Measurements from ENCODE around the gene KSR1.

Gene KSR1

DNA sequence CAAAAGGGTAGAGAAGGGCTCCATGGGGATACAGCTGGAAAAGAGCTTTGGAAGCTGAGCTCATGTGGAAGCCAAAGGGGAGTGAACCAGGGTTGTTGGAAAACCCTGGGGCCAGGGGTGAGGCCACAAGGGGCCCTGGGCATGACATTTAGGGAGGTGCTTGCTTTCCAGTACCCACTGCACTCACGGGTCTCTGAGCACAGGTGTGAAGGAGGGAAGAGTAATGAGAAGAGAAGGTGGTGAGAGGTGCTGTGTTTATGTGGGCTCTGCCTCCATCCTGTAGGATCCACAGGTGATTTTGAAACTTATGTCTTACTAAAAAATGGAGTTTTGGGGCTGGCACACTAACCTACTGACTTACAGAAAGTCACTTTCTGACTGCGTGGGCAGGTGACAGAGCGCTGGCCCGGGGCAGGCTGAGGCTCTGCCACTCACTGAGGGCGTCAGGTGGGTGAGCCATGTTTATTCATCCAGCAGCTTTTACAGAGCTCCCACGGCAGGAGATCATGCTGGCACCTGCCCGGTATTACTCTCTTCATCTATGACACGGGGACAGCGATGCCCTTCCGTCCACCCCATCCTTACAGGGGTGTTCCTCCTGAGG, 18.9 kb downstream of the KSR1 start:
- DNase-seq (ENCODE audit: low read depth), result no peak

DNA sequence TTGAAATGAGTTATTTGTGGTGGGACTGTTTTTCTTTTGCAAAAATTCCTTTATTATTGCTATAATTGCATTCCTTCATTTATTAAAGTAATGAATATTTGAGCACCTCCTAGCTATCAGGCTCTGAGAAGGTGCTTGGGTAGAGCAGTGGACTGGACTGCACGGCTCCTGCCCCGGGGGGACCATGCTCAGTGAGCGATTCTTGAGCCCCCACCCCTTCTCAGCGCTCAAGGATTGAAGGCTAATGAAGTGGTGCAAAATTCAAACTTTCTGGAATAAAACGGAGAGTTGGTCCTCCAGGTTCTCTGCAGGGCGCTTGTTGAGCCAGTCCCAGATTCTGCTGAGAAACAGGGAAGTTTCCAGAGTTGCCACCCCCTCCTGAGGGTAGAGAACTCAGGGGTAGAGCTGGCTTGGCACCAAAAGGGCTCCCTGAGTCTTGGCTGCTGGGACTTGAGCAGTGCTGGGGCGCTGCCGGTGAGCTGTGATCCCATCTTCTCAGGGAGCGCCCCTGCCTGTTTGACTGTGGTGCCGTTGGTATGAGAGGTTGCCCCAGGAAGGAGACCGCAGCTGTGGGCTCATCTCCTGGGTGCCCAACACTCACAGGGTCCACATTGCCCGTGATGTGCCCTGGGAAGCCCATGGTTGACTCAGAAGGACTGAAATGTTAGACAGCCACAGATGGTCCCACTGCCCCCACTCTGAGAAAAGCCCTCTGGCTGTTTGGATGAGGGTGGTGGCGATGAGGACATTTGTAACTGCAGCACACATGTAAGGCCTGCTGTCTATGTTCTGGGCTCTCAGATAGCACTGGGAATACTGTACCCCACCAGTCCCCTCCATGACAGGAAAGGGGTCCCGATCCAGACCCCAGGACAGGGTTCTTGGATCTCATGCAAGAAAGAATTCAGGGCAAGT, 20.0 kb downstream of the KSR1 start:
- no peak for DNase-seq (ENCODE audit: low read depth)

GRCh38 chr17:27477050-27477888, 21.0 kb downstream of the KSR1 start:
- no peak for DNase-seq (ENCODE audit: low read depth)

DNA sequence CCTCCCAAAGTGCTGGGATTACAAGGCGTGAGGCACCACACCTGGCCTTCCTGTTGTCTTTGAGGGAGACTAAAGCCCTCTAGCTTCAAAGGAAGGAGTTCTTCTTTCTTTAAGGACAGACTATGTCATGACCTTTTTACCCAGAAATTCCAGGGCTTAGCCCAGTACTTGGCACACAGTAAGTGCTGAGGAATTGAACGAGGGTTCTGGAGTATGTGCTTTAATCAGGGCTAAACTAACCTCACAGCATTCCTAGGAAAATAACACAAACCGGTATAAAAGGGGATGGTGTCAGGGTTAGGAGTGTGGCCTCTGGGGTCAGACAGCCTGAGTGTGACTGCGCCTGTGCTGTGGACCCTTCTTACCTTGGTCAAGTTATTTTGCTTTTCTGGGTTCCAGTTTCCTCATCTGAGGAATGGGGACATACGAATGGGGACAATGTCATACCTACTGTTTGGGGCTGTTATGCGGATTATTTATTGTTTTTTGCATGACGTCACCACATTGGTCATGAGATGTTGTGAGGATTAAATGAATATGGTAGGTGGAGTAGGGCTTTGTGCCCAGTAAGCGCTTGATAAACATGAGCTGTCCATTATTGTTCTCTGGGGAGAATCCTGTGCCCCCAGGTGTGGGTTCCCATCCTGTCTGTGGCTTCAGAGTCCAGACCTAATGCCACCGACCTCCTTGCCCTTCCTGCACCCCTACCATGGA, 21.9 kb downstream of the KSR1 start:
- DNase-seq (ENCODE audit: low read depth), result no peak

GRCh38 chr17:27478901-27479538, 22.8 kb downstream of the KSR1 start:
- DNase-seq (ENCODE audit: low read depth), result no peak

DNA sequence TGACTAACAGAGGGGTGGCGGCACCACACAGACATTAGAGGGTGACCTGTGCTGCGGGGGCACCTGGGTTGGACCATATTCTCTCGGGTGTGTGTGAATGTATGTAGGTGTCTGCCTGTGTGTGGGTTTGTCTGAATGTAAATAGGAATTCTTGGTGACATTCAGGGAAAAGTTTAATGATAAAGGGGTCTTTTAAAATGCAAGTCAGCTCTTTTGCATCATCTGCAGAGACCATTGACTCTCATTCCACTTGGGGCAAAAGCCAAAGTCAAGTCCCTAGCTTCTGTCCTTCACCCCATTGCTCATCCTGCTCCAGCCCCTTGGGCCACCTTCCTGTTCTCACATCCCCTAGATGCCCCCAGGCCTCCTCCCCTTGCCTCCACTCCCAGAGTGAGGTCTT, 23.6 kb downstream of the KSR1 start:
- no peak for DNase-seq (ENCODE audit: low read depth)

DNA sequence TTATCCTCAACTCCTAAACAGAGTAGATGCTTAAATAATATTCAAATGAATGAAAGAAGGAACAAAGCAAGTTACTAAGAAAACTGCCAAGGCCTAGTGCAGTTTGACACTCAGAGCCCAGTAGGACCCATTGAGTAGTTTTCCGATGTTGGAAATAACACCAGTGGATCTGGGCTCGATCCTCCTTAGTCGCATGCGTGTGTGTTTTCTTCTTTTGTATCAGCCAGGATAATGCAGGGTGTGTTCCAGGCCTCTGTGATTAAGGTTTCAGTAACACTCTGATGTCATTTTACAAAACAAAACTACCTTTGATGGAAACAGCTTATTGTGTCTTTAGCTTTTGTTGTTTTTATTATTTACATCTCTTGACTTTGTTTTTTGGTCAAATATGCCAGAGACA, 24.5 kb downstream of the KSR1 start:
- DNase-seq (ENCODE audit: low read depth), result no peak

DNA sequence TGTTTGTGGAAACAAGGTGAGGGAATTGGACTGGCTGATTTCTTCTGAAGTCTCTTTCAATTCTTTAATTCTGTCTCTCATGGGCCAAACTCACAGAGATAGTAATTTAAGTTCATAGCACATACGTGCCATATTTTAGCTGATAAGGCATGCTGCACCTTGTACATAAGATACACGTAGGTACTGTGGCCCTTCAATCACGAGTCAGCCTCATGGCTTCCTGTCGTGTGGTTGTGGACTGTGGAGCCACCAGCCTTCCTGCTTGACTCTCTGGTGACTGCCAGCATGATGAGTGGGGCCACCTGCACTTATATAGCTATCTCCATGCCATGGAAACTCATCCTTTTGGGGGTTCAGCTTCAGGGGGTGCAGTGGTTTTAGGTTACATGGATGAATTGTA, 25.1 kb downstream of the KSR1 start:
- DNase-seq (ENCODE audit: low read depth), result no peak

DNA sequence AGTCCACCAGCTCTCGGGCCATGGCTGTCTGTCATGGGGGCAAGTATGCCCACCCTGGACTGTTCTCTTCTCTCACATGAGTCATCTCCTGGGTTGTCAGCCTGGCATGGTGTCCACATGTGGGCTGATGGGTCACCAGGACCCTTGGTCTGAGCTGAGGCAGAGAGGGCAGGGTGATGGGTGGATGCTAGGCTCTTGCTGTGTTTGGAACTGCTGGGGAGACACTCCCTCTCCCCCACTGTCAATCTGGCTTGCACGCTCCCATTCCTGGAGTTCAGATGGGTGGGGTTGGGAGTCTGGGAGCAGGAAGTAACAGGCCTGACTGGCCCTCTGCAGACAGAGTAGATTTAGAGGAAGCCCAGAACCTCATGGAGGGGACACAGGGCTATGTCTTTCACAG, 28.9 kb downstream of the KSR1 start:
- DNase-seq (ENCODE audit: low read depth), result no peak

DNA sequence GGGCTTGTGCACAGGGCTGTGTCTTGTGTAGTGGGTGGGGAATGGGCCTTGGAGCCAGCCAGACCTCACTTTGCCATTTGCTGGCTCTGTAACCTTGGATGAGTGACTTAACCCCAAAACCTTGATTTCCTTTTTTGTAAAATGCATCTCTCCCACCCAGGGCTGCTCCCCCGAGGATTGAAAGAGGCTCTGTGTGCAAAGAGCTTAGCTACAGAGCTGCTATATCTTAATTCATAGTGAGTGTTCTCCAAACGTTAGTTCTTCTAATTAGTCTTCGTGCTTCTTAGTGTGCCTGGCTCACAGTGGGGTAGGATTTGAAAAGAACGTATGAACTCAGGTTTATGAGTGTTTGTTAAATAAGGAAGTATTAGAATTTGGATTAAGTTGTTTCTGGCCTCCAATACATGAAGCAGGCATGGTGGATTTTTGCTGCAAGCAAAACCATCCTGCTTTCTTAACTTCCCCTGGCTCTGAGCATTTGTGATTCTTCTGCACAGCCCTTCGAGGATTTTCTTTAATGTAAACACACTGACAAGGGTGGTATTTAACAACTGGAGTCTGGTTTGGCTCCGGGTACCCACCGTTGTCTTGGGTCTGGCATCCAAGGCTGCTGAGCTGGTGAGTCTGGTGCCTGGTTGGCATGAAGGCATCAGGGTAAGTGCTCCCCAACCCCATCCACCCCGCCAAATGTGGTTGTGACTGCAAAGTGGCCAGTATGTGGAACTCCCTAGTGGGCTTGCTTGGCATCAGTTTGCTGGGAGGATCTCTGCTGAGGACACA, 29.7 kb downstream of the KSR1 start:
- no peak for DNase-seq (ENCODE audit: low read depth)

DNA sequence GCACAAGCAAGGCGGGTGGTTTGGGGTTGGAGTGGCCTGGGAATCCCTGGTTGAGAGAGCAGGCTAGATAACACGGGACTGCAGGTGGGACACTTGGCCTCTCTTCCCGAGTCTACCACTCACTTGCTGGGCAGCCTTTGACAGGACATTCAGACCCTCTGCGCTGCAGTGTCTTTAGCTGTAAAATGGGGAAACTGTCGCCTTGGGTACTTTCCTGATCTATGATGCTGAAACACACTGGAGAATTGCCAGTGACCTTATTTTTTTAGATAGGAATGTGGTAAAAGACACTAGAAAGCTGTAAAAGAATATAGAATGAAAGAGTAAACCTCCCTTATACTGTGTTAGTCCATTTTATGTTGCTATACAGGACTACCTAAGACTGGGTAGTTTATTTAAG, 30.5 kb downstream of the KSR1 start:
- DNase-seq (ENCODE audit: low read depth), result no peak

DNA sequence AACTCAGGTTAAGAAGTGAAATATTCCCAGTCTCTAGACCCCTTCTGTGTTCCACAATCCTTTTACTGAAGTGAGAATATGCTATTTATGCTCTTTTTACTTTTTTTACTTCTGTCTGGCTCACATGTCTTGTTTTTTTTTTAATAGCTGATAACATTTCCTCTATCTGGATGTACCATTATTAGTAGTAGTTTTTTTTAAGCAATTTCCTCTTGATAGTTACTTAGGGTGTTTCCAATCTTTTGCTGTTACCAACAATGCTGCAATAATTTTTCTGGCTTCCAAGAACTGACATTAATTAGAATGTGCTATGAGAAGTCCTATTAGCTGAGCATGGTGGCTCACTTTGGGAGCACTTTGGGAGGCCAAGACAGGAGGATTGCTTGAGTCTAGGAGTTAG, 32.0 kb downstream of the KSR1 start:
- no peak for DNase-seq (ENCODE audit: low read depth)

GRCh38 chr17:27489045-27489715, 32.9 kb downstream of the KSR1 start:
- no peak for DNase-seq (ENCODE audit: low read depth)

DNA sequence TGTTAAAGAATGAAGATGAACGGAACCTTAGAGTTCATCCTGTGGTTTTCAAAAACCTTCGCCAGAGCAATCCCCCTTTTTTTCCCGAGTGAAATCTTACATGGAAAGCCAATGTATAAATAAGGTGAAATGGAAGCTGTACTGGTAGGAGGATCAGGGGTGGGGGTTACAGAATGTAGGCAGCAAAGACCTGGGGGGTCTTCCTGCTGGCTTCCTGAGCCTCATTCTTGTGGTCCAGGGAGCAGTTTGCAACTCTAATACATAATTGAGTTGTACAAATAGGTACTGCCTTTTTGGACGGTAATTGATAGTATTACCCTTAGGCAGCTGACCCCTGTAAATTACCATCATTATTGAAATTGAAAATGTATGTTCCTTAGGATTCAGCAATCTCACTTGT, 34.1 kb downstream of the KSR1 start:
- no peak for DNase-seq (ENCODE audit: low read depth)

DNA sequence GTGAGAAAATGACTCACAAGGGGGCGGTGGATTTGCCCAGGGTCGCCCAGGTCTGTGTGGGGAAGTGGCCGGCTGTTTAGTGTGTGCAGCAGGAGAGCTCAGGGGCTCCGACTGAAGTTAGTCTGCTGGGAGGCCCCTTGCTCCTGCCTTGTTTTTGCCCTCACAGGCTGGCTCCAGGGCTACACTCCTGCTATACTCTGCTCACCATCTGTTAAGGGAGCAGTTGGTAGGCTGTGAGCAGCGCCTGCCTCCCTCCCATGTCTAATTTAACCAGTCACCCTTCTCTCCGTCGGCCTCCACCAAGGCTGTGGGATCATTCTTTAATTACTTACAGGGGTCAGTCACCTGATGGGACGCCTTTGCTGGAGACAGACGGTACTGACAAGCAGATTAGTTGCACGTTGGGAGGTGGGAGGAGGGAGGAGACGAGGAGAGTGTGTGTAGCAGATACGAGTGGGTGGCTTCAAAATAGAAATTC, 35.5 kb downstream of the KSR1 start:
- no peak for DNase-seq (ENCODE audit: low read depth)

DNA sequence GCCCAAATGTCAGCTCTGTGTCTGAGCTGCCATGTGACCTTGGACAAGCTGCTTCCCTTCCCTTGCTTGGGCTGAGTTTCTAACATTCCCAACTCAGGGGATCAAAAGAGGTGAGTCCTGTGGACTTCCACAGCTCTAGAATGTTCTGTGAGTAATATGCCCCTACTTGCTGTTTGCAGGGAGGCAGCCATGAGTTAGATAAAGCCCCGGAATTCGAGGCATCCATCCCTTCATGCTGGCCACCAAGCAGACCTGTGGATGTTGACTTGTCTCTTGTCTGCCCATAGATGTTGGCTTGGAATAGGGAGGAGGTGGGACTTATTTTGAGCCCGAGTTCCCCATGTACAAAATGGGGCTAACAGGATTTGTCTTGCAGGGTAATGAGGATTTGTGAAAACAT, 36.2 kb downstream of the KSR1 start:
- DNase-seq (ENCODE audit: low read depth), result no peak

- no peak for DNase-seq (ENCODE audit: low read depth)
Observed at GRCh38 chr17:27493088-27493487, 36.8 kb downstream of the KSR1 start.

GRCh38 chr17:27494192-27495091, 38.2 kb downstream of the KSR1 start:
- DNase-seq (ENCODE audit: low read depth), result no peak

GRCh38 chr17:27495460-27495859, 39.2 kb downstream of the KSR1 start:
- no peak for DNase-seq (ENCODE audit: low read depth)

Measured in activated T-cell treated with anti-CD3 and anti-CD28 coated beads for 1 hour (primary cell).